Activated naive CD8-positive, alpha-beta T cell treated with anti-CD3 and anti-CD28 coated beads, Interleukin-2, amount 10 ng/mL, durations not matched to agents 7 days and 5 days (primary cell): ENCODE data around the gene BDH1. TPM values are rescaled to one million over a fixed set of nuclear protein-coding genes. Genes with fewer than 3 reads are reported as not detected.

ENCODE experiments used
- ATAC-seq: fragments of 150-1000 bp; cut with Tn5 transposase; one replicate; pipeline ENCODE4 v1.10.0; 2021; ENCODE audit warnings: low read depth, moderate library complexity
- POLR2A ChIA-PET: fragments of 350-600 bp; sonication (Branson Sonifier 250); formaldehyde crosslinking; loops from one replicate; lab custom pipeline; 2021; ENCODE audit warnings: antibody characterized with exemption; lab: Charles Lee
- DNase-seq: peaks from one replicate; pipeline ENCODE4 v3.0.0; 2021
- H3K27ac Mint-ChIP-seq: one replicate; pipeline ENCODE4 v1.8.0; 2022; ENCODE audit warnings: mild to moderate bottlenecking, mixed read lengths
- H3K27me3 Mint-ChIP-seq: one replicate; pipeline ENCODE4 v1.8.0; 2022; ENCODE audit warnings: mild to moderate bottlenecking, moderate library complexity, mixed read lengths
- H3K36me3 Mint-ChIP-seq: one replicate; pipeline ENCODE4 v1.8.0; 2021; ENCODE audit warnings: mild to moderate bottlenecking, mixed read lengths
- H3K4me1 Mint-ChIP-seq: one replicate; pipeline ENCODE4 v1.8.0; 2021; ENCODE audit warnings: mixed read lengths
- H3K4me3 Mint-ChIP-seq: one replicate; pipeline ENCODE4 v1.8.0; 2022; ENCODE audit warnings: mild to moderate bottlenecking, moderate library complexity, mixed read lengths
- H3K9me3 Mint-ChIP-seq: one replicate; pipeline ENCODE4 v1.8.0; 2021; ENCODE audit warnings: mixed read lengths
- total RNA-seq, 2 experiments: library from RNA; stranded (reverse); gene quantifications; one replicate each; pipeline ENCODE4 v1.2.3, GENCODE V29; 2021

BDH1 gene
- total RNA-seq, 2 experiments from 2014 or later = 108 to 114 TPM

- H3K9me3 Mint-ChIP-seq = no peaks in the 10 kb centered on the region
- ATAC-seq (no peak), DNase-seq (no peak)
- H3K36me3 Mint-ChIP-seq = no peaks in the 10 kb centered on the region
- H3K27me3 Mint-ChIP-seq = peaks cover 46% of the 10 kb centered on the region
- no peak overlapping the region for H3K27ac Mint-ChIP-seq
- no peak overlapping the region for H3K4me3 Mint-ChIP-seq
- POLR2A ChIA-PET = no interaction called here
- peaks cover 2% of the 10 kb centered on the region for H3K4me1 Mint-ChIP-seq
Measured at GRCh38 chr3:197466586-197467399, 89.0 kb downstream of the BDH1 start.

- no peak for ATAC-seq
- H3K9me3 Mint-ChIP-seq = no peaks in the 10 kb centered on the region
- H3K27me3 Mint-ChIP-seq = peaks cover 43% of the 10 kb centered on the region
- H3K4me1 Mint-ChIP-seq = peaks cover 2% of the 10 kb centered on the region
- POLR2A ChIA-PET = no interaction called here
- no peak for DNase-seq
- H3K27ac Mint-ChIP-seq = no peak overlapping the region
- H3K4me3 Mint-ChIP-seq = no peak overlapping the region
- H3K36me3 Mint-ChIP-seq = no peaks in the 10 kb centered on the region
Measured at GRCh38 chr3:197465996-197466549, 89.7 kb downstream of the BDH1 start.

- Mint-ChIP-seq H3K9me3 (no peaks in the 10 kb centered on the region), H3K27me3 (peaks cover 43% of the 10 kb centered on the region), H3K36me3 (no peaks in the 10 kb centered on the region), H3K4me3 (no peak overlapping the region), H3K27ac (no peak overlapping the region), H3K4me1 (peaks cover 2% of the 10 kb centered on the region)
- POLR2A ChIA-PET = no interaction called here
- no peak for DNase-seq
- no peak for ATAC-seq
Measured at GRCh38 chr3:197465197-197465995, 90.4 kb downstream of the BDH1 start.

GRCh38 chr3:197464794-197465193, 91.0 kb downstream of the BDH1 start:
- no peak overlapping the region for H3K4me3 Mint-ChIP-seq
- no peak overlapping the region for H3K27ac Mint-ChIP-seq
- POLR2A ChIA-PET = no interaction called here
- H3K4me1 Mint-ChIP-seq = peaks cover 2% of the 10 kb centered on the region
- peaks cover 3% of the 10 kb centered on the region for H3K9me3 Mint-ChIP-seq
- no peak for ATAC-seq
- H3K27me3 Mint-ChIP-seq = peaks cover 39% of the 10 kb centered on the region
- no peaks in the 10 kb centered on the region for H3K36me3 Mint-ChIP-seq
- DNase-seq = no peak

DNA sequence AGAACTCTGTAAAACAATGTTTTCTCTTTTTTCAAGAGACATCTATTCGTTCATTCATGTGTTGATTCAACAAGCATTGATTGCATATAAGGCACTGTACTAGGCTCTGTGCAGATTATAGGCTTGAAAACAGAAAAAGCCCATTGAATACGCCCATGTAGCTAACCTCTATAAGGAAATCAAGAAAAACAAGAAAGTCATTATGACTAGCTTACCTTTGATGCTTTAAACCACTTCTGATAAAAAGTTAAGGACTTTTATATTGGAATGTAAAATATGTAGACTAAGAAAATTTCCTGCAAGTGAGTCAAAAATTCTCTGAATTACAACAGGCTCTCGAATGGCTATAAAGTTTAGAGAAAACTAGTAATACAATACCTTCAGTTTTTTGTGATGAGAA, 92.5 kb downstream of the BDH1 start:
- Mint-ChIP-seq H3K27ac (no peak overlapping the region), H3K4me3 (no peak overlapping the region), H3K9me3 (peaks cover 9% of the 10 kb centered on the region), H3K27me3 (peaks cover 33% of the 10 kb centered on the region), H3K36me3 (peaks cover 3% of the 10 kb centered on the region), H3K4me1 (peaks cover 2% of the 10 kb centered on the region)
- DNase-seq = no peak
- POLR2A ChIA-PET = no interaction called here
- no peak for ATAC-seq

DNA sequence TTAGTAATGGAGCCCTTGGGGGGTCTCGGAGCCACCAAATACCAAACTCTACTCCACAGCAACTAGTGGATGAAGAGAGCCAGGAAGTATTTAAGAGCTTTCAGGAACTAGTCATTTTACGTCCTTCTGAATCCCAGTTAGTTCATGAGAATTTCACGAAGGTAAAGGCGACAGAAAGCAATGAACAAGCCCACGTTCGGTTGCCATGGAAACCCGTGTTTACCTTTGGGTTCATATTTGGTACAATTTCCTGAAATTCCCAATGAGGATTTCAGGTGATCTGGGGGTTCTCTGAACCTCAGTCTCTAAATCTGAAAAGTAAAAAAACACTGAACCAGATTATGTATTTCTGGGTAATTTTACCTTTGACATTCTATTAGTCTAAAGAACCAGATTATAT, 93.0 kb downstream of the BDH1 start:
- H3K9me3 Mint-ChIP-seq = peaks cover 9% of the 10 kb centered on the region

DNA sequence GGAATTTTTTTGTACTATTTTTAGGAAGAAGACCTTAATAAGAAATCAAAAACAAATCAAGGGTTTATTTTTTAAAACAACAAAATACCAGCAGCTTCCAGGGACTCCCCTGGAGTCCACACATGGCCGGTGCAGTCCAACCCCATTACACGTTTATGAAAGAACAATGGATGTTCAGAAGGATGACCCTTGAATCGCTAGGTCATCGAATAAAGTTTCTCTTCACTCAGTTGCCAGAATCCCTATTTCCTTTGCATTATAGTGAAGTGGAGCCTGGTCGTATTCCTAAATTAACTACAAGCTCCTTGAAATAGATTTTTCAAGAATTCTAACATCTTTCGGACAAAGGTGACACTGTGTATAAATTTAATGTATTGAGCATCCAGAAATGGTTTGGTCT, 95.1 kb downstream of the BDH1 start:
- Mint-ChIP-seq H3K27me3 (peaks cover 28% of the 10 kb centered on the region), H3K4me1 (peaks cover 10% of the 10 kb centered on the region), H3K4me3 (no peak overlapping the region), H3K36me3 (peaks cover 3% of the 10 kb centered on the region), H3K9me3 (peaks cover 9% of the 10 kb centered on the region), H3K27ac (no peak overlapping the region)
- POLR2A ChIA-PET = no interaction called here
- DNase-seq (no peak), ATAC-seq (no peak)

More for the DNA sequence above, 93.0 kb downstream of the BDH1 start:
- no peak overlapping the region for H3K4me3 Mint-ChIP-seq
- no peak for ATAC-seq
- H3K4me1 Mint-ChIP-seq = peaks cover 2% of the 10 kb centered on the region
- H3K27me3 Mint-ChIP-seq = peaks cover 28% of the 10 kb centered on the region
- H3K27ac Mint-ChIP-seq = no peak overlapping the region
- POLR2A ChIA-PET = no interaction called here
- peaks cover 3% of the 10 kb centered on the region for H3K36me3 Mint-ChIP-seq
- no peak for DNase-seq

DNA sequence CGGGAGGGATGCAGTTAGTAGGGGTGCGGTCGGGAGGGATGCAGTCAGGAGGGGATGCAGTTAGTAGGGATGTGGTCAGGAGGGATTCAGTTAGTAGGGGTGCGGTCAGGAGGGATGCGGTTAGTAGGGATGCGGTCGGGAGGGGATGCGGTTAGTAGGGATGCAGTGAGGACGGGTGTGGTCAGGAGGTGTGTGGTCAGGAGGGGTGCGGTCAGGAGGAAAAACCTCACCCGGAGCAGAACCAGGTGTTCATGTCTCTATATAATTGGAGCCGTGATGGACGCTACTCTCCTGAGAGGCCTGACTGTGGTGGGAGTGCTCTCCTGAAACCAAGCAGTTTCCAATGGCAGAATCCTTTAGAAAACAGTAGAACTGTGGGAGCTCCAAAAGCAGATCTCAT, 95.8 kb downstream of the BDH1 start:
- Mint-ChIP-seq H3K4me1 (peaks cover 12% of the 10 kb centered on the region), H3K27ac (peak overlapping the region; percentile 52), H3K27me3 (peaks cover 34% of the 10 kb centered on the region), H3K9me3 (peaks cover 9% of the 10 kb centered on the region), H3K36me3 (peaks cover 3% of the 10 kb centered on the region), H3K4me3 (no peak overlapping the region)
- ATAC-seq (no peak), DNase-seq (no peak)
- POLR2A ChIA-PET = no interaction called here

Other genes with a start within 250 kb of the BDH1 start
- gene RUBCN, start 180.9 kb upstream of the BDH1 start, total RNA-seq = 10 to 100 TPM; 55.1 to 55.8 TPM
- 10 to 100 TPM; 38.0 to 48.8 TPM for gene FYTTD1, start 193.9 kb upstream of the BDH1 start, total RNA-seq
- 10 to 100 TPM; 67.1 to 83.4 TPM for gene LRCH3, start 235.3 kb upstream of the BDH1 start, total RNA-seq